ENCODE data around the gene VTI1A.

Gene VTI1A

DNA sequence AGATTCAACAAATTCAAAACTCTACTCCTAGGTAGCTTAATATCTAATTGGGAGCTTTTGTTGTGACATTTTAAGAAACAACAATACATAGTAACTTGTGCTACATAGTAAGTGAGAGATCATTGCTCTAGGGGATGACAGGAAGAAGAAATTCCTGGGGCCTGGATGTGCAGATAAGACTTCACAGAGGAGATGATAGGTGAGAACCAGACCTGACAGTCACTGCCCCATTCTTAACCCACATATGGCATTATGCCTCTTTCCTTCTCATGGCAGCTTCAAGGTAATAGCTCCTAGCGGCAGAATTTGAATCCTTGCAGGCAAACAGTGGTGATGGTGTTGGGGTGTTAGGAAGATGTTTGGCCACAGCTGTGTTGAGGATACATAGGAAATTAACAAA, 233.6 kb downstream of the VTI1A start:
- TF ChIP-seq, protein P1, sequence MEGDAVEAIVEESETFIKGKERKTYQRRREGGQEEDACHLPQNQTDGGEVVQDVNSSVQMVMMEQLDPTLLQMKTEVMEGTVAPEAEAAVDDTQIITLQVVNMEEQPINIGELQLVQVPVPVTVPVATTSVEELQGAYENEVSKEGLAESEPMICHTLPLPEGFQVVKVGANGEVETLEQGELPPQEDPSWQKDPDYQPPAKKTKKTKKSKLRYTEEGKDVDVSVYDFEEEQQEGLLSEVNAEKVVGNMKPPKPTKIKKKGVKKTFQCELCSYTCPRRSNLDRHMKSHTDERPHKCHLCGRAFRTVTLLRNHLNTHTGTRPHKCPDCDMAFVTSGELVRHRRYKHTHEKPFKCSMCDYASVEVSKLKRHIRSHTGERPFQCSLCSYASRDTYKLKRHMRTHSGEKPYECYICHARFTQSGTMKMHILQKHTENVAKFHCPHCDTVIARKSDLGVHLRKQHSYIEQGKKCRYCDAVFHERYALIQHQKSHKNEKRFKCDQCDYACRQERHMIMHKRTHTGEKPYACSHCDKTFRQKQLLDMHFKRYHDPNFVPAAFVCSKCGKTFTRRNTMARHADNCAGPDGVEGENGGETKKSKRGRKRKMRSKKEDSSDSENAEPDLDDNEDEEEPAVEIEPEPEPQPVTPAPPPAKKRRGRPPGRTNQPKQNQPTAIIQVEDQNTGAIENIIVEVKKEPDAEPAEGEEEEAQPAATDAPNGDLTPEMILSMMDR (conservative IDR thresholded peaks at IDR 0.05; ENCODE audit: low read length) = no peak

DNA sequence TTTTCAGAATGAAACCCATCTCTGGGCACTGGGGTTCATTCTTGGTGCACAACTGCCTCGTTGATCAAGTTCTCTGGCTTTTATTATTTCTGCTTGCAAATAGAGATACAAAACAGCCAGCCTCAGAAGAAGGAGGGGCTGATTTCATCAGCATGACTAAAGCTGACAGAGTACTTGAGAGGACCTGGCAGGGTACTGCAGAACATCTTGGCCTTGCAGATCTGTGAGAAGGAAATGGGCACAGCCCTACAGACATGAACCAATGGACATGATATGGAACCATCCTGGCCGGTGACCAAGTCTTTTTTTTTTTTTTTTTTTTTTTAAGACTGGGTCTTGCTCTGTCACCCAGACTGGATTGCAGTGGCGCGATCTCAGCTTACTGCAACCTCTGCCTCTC, 240.6 kb downstream of the VTI1A start:
- TF ChIP-seq, protein P1 (conservative IDR thresholded peaks at IDR 0.05; ENCODE audit: low read length) = no peak
- DNase-seq (ENCODE audit: low read depth) = peak; percentile 74

More for the DNA sequence above, 233.6 kb downstream of the VTI1A start:
- H3K4me3 ChIP-seq (ENCODE audit: low read length) = no peak overlapping the region
- no peak for DNase-seq (ENCODE audit: low read depth)

DNA sequence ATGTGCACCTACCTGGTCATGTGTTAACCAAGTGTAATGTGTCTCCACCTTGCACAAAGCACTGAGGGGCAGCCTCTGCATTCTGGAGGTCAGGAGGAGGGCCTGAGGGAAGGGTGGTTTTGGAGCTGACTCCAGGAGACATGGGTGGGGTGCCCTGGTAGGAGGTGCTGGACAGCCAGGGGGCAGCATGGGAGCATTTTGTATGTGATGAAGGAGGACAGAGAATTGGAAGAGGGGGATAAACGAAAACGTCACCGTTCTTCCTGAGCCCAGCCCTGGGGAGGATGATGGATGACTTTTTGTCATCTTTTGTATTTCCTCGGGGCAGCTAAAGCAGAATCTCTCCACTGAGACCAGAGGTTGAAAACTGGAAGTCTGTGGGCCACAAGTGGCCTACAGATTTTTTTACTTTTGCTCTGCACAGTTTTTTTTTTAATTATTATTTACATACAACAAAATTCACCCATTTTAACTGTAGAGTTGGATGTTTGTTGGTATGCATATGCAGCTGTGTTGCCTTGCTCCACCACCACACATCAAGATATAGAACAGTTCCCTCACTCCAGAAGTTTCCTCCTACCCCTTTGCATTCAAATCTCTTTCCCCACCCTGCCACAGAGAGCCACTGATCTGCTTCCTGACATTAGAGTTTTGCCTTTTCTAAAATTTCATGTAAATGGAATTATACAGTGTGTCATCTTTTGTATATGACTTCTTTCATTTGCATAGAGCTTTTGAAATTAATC, 242.5 kb downstream of the VTI1A start:
- no peak overlapping the region for H3K4me3 ChIP-seq (ENCODE audit: low read length)
- TF ChIP-seq, protein P1 (conservative IDR thresholded peaks at IDR 0.05; ENCODE audit: low read length) = peak; percentile 48
- DNase-seq (ENCODE audit: low read depth) = peak; percentile 6

More for the DNA sequence above, 240.6 kb downstream of the VTI1A start:
- no peak overlapping the region for H3K4me3 ChIP-seq (ENCODE audit: low read length)

DNA sequence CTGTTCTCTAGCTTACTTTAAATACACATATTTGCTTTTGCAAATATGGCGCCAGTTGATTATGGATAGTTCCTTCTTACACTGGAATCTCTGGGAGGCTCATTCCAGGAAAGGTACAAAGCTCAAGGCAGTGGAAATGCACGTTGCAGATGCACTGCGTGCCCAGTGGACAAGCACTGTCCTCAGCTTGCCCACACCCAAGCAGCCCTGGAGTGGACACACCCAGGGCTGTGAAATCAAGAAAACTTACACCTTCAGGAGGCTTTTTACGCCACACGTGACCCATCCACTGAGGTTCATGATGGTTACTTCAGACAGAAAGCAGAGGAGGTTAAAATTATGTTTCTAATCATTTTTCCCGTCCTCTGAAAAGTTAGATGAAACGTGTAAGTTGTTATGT, 248.5 kb downstream of the VTI1A start:
- TF ChIP-seq, protein P1 (conservative IDR thresholded peaks at IDR 0.05; ENCODE audit: low read length) = no peak
- no peak overlapping the region for H3K4me3 ChIP-seq (ENCODE audit: low read length)
- no peak for DNase-seq (ENCODE audit: low read depth)

DNA sequence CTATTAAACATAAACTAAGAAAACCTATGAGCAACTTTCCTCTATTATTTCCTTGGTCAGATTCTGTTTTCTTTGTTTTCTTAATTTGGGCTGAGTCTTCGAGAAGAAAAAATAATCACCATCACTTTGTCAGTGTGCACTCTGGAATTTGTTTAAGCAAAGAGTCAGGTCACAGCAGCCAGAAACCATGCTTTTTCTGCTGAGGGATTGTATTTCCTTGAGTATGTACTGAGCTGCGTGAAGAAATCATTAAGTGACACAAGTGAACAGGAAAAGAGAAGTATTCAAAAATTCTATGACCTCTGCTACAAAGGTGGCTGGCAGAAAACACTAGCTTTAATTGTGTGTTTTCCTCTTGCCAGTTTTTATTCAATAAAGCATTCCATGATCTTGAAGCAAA, 249.6 kb downstream of the VTI1A start:
- H3K4me3 ChIP-seq (ENCODE audit: low read length) = no peak overlapping the region
- DNase-seq (ENCODE audit: low read depth) = no peak
- TF ChIP-seq, protein P1 (conservative IDR thresholded peaks at IDR 0.05; ENCODE audit: low read length) = no peak

DNA sequence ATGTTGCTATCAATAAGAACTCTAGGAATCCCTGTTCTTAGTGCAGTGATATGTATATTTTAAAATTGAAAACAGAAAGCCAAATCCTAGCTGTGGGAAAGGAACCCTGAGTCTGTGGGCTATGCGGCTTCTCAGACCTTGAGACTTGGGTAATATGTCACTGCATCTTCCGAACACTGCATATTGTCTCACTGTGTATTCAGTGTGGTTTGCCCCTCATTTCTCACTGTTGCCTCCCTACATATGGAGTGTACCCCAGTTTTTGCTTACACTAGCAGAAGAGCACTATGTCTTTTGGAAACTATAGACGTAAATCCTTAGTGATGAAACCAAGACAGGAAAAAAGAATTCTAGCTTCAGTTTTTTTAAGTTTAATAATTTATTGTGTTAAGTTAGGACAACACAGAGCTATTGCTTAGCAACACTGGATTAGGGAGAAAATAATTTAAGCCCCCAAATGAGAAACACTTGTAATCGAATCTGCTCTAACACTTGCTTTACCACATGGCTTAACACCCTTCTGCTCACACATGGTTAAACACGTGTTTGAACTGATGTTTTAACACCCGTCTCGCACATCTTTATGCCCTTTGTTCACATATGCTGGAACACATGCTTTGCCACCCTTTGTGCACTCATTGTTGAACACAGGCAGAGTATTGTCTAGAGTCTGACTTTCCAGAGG, 251.3 kb downstream of the VTI1A start:
- H3K4me3 ChIP-seq (ENCODE audit: low read length) = no peak overlapping the region
- TF ChIP-seq, protein P1 (conservative IDR thresholded peaks at IDR 0.05; ENCODE audit: low read length) = no peak
- DNase-seq (ENCODE audit: low read depth) = no peak

DNA sequence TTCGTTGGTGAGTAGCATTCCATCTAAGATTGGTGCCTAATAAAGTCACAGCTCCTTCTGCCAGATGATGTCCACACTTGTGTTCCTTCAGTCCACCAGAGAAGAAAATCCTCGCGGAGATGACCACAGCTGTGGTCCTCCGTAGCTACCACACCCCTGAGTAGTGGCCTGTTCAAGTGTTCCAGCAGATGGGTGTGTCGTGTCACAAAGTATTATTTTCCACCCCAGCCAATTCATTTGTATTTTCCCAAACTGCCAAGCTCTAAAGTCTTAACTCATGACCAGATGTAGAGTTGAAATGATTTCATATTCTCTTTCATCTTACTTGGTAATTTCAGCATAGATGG, 251.8 kb downstream of the VTI1A start:
- DNase-seq (ENCODE audit: low read depth) = no peak
- TF ChIP-seq, protein P1 (conservative IDR thresholded peaks at IDR 0.05; ENCODE audit: low read length) = no peak
- H3K4me3 ChIP-seq (ENCODE audit: low read length) = no peak overlapping the region

Measured in AG10803 (cell line).